Thyroid gland (tissue), 4 donors: ENCODE results near the gene STRIP2. TPM values are rescaled to one million over a fixed set of nuclear protein-coding genes. Genes with fewer than 3 reads are reported as not detected.
"Not testable (repeated sequence)": the region's sequence is repeated elsewhere in the genome, so short reads cannot be mapped to it uniquely, and the experiment has no call there.

Experiments
- DNase-seq, 2 donors: peaks; one replicate each; pipeline ENCODE4 v3.0.0-alpha.2; 2019
- H3K27ac ChIP-seq, 3 donors: fragments of 200-600 bp; sonication (generic); 1 replicate in 2 of 3; 2 replicates in 1 of 3; pipeline ENCODE4 v1.5.1; 2016 to 2019; ENCODE audit warnings: mild to moderate bottlenecking in 1 of 3, moderate library complexity in 1 of 3
- H3K27me3 ChIP-seq: fragments of 200-600 bp; sonication (generic); one replicate; pipeline ENCODE4 v1.5.1; 2019
- H3K36me3 ChIP-seq, 2 donors: fragments of 200-600 bp; sonication (generic); one replicate each; pipeline ENCODE4 v1.5.1; 2016 to 2019
- H3K4me1 ChIP-seq, 2 donors: fragments of 200-600 bp; sonication (generic); one replicate each; pipeline ENCODE4 v1.5.1; 2017 to 2019
- H3K4me3 ChIP-seq, 3 donors: fragments of 200-600 bp; sonication (generic); replicated peaks in 1 of 3; 1 replicate in 2 of 3; 2 replicates in 1 of 3; pipeline ENCODE4 v1.5.1; 2016; ENCODE audit warnings: mild to moderate bottlenecking in 1 of 3
- H3K9me3 ChIP-seq: fragments of 200-600 bp; sonication (generic); one replicate; pipeline ENCODE4 v1.5.1; 2017
- POLR2A ChIP-seq, 2 donors: fragments of 450-650 bp; IDR thresholded peaks; one replicate each; pipeline ENCODE4 v1.6.1; 2017; ENCODE audit warnings: antibody characterized with exemption in 2 of 2, mild to moderate bottlenecking in 2 of 2, moderate library complexity in 1 of 2
- WGBS, 2 donors: methylation state at CpG; one replicate each; pipeline ENCODE4 v1.1.5; 2017; 5-methylcytosine and 5-hydroxymethylcytosine counted together
- intact Hi-C: fragments of 100-400 bp; cut with DNase I; formaldehyde crosslinking; loops from one replicate; pipeline ENCODE4 v1.15.1; 2023
- total RNA-seq, 4 donors: library from RNA; depleted of rRNA; stranded (reverse); fragments of >200 nt; gene quantifications; one replicate each; pipeline ENCODE4 v1.2.3, GENCODE V29; 2016
- TF ChIP-seq, protein P1 (sequence below), 6 experiments: fragments of 200-600 bp in 3 of 6; fragments of 450-650 bp in 3 of 6; sonication (generic) in 3 of 6; IDR thresholded peaks; one replicate each; pipeline ENCODE4 v1.5.1; 2016 to 2019; ENCODE audit warnings: antibody characterized with exemption in 6 of 6, mild to moderate bottlenecking in 2 of 6, inconsistent platforms in 1 of 6, moderate library complexity in 1 of 6

STRIP2 gene
- total RNA-seq, 4 donors from 2014 or later, result 0.22 to 0.94 (median 0.54) TPM

DNA sequence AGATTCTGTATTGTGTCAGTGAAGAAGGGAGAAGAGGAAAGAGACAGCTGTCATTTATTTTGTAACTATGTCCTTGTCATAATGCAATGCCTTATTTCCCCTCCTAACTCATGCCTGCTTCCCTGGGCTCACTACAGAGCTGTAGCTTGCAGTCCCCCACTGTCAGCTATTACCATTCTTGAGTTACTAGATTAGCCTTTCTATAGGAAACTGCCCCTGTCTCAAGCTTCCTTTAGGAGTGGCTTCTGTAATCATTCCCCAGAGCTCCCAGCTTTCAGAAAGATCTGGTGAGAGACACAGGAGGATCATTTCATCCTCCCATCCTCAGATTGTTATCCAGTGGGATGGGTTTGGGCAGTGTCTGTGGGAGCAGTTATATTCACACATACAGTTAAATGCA lies 35.7 kb downstream of the STRIP2 start:
- Histone ChIP-seq H3K27ac (no peak overlapping the region), H3K9me3 (no peaks in the 10 kb centered on the region), H3K4me3 (no peak overlapping the region), H3K36me3 (no peaks in the 10 kb centered on the region), H3K27me3 (no peaks in the 10 kb centered on the region), H3K4me1 (peaks cover 8% of the 10 kb centered on the region in 2 donors)
- no peak for TF ChIP-seq POLR2A (IDR thresholded peaks at IDR 0.05)
- TF ChIP-seq, protein P1, sequence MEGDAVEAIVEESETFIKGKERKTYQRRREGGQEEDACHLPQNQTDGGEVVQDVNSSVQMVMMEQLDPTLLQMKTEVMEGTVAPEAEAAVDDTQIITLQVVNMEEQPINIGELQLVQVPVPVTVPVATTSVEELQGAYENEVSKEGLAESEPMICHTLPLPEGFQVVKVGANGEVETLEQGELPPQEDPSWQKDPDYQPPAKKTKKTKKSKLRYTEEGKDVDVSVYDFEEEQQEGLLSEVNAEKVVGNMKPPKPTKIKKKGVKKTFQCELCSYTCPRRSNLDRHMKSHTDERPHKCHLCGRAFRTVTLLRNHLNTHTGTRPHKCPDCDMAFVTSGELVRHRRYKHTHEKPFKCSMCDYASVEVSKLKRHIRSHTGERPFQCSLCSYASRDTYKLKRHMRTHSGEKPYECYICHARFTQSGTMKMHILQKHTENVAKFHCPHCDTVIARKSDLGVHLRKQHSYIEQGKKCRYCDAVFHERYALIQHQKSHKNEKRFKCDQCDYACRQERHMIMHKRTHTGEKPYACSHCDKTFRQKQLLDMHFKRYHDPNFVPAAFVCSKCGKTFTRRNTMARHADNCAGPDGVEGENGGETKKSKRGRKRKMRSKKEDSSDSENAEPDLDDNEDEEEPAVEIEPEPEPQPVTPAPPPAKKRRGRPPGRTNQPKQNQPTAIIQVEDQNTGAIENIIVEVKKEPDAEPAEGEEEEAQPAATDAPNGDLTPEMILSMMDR (IDR thresholded peaks at IDR 0.05), result no peak
- intact Hi-C loops, result loop anchor here (10.0 kb wide), 1 partner anchor 115 kb away; no protein-coding TSS in a partner anchor
- no peak for DNase-seq

- no peak for DNase-seq
- no peaks in the 10 kb centered on the region for H3K9me3 ChIP-seq
- 87 to 100% methylated on average over 1 of the region's 1 CpG for WGBS, 2 donors
- H3K4me1 ChIP-seq, result peaks cover 8% of the 10 kb centered on the region in 2 donors
- intact Hi-C loops, result no loop called here
- H3K27me3 ChIP-seq, result no peaks in the 10 kb centered on the region
- no peaks in the 10 kb centered on the region for H3K36me3 ChIP-seq
- H3K27ac ChIP-seq, result no peak overlapping the region
- no peak for TF ChIP-seq POLR2A (IDR thresholded peaks at IDR 0.05)
- TF ChIP-seq, protein P1 (IDR thresholded peaks at IDR 0.05), result no peak
- no peak overlapping the region for H3K4me3 ChIP-seq
Measured at GRCh38 chr7:129470411-129470810, 36.2 kb downstream of the STRIP2 start.

DNA sequence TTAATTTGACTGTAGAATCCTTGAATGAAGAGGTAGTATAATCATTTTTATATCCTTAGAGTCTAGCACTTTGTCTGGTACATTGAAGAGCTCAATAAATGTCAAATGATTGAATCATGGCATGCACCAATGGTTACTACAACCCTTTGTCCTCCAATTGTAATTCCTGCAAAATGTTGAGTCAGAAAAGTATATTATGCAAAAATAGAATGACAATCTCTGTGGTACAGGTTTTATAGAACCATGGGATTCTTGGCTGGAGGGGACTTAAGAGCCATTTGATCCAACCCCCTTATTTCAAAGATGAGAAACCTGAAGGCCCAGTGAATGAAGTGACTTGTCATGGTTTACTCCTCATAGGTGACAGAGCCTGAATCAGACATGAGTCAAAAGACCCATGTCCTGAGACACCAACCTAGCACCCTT lies 37.2 kb downstream of the STRIP2 start:
- Histone ChIP-seq H3K4me1 (peaks cover 8% of the 10 kb centered on the region in 2 donors), H3K27me3 (no peaks in the 10 kb centered on the region), H3K27ac (no peak overlapping the region), H3K36me3 (no peaks in the 10 kb centered on the region), H3K4me3 (no peak overlapping the region), H3K9me3 (no peaks in the 10 kb centered on the region)
- intact Hi-C loops, result no loop called here
- TF ChIP-seq, protein P1 (IDR thresholded peaks at IDR 0.05), result no peak
- TF ChIP-seq POLR2A (IDR thresholded peaks at IDR 0.05), result no peak
- DNase-seq, result no peak

DNA sequence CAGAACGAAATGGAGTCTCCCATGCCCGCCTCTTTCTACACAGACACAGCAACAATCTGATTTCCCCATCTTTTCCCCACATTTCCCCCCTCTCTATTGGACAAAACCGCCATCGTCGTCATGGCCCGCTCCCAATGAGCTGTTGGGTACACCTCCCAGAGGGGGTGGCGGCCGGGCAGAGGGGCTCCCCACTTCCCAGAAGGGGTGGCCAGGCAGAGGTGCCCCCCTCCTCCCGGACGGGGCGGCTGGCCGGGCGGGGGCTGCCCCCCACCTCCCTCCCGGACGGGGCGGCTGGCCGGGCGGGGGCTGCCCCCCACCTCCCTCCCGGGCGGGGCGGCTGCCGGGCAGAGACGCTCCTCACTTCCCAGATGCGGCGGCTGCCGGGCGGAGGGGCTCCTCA lies 41.7 kb downstream of the STRIP2 start:
- H3K4me3 ChIP-seq, H3K27me3 ChIP-seq, H3K9me3 ChIP-seq, DNase-seq, H3K4me1 ChIP-seq, intact Hi-C loops, H3K27ac ChIP-seq, H3K36me3 ChIP-seq: not testable (repeated sequence)
- 97 to 99% methylated on average over 12 to 16 of the region's 27 CpGs for WGBS, 2 donors

DNA sequence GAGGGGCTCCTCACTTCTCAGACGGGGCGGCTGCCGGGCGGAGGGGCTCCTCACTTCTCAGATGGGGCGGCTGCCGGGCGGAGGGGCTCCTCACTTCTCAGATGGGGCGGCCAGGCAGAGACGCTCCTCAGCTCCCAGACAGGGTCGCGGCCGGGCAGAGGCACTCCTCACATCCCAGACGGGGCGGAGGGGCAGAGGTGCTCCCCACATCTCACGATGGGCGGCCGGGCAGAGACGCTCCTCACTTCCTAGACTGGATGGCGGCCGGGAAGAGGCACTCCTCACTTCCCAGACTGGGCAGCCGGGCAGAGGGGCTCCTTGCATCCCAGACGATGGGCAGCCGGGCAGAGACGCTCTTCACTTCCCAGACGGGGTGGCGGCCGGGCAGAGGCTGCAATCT lies 42.2 kb downstream of the STRIP2 start:
- H3K27me3 ChIP-seq, intact Hi-C loops, H3K4me3 ChIP-seq, H3K27ac ChIP-seq, H3K9me3 ChIP-seq, DNase-seq, H3K4me1 ChIP-seq, H3K36me3 ChIP-seq: not testable (repeated sequence)
- WGBS, 2 donors, result 96% methylated on average over 5 to 26 of the region's 27 CpGs

GRCh38 chr7:129479831-129480230 lies 45.6 kb downstream of the STRIP2 start:
- intact Hi-C loops, result no loop called here
- Histone ChIP-seq H3K4me3 (no peak overlapping the region), H3K27me3 (no peaks in the 10 kb centered on the region), H3K4me1 (no peaks in the 10 kb centered on the region), H3K9me3 (no peaks in the 10 kb centered on the region), H3K27ac (no peak overlapping the region), H3K36me3 (no peaks in the 10 kb centered on the region)
- 85 to 100% methylated on average over 1 of the region's 1 CpG for WGBS, 2 donors
- TF ChIP-seq, protein P1 (IDR thresholded peaks at IDR 0.05), result no peak
- TF ChIP-seq POLR2A (IDR thresholded peaks at IDR 0.05), result no peak
- DNase-seq, result no peak
